ENCODE measurements around the gene TMEM202.
"Not testable (repeated sequence)": the region's sequence is repeated elsewhere in the genome, so short reads cannot be mapped to it uniquely, and the experiment has no call there.

The TMEM202 gene

GRCh38 chr15:72389231-72389630 lies 8.9 kb upstream of the TMEM202 start:
- DNase-seq (ENCODE audit: insufficient read length, low spot score) (no peak), FAIRE-seq (no peak)
- no peak for TF ChIP-seq PAX5 (IDR thresholded peaks at IDR 0.05; ENCODE audit: insufficient read depth, low read length, severe bottlenecking)
- no peak for TF ChIP-seq POLR2AphosphoS5 (IDR thresholded peaks at IDR 0.05; ENCODE audit: low read depth, low read length)
- no peak for TF ChIP-seq TAF1 (IDR thresholded peaks at IDR 0.05; ENCODE audit: low read depth, low read length)
- TF ChIP-seq SPI1 (IDR thresholded peaks at IDR 0.05; ENCODE audit: low read depth, low read length): no peak
- no peak for TF ChIP-seq POU2F2 (IDR thresholded peaks at IDR 0.05; ENCODE audit: low read depth, low read length)
- TF ChIP-seq POLR2A (IDR thresholded peaks at IDR 0.05; ENCODE audit: low read depth, low read length): no peak

GRCh38 chr15:72396331-72396730 lies 1.8 kb upstream of the TMEM202 start:
- DNase-seq (ENCODE audit: insufficient read length, low spot score); FAIRE-seq: not testable (repeated sequence)

GRCh38 chr15:72398648-72399047 lies 543 bp downstream of the TMEM202 start:
- no peak for TF ChIP-seq POLR2A (IDR thresholded peaks at IDR 0.05; ENCODE audit: low read depth, low read length)
- no peak for TF ChIP-seq POLR2AphosphoS5 (IDR thresholded peaks at IDR 0.05; ENCODE audit: low read depth, low read length)
- TF ChIP-seq TAF1 (IDR thresholded peaks at IDR 0.05; ENCODE audit: low read depth, low read length): no peak
- no peak for TF ChIP-seq POU2F2 (IDR thresholded peaks at IDR 0.05; ENCODE audit: low read depth, low read length)
- TF ChIP-seq SPI1 (IDR thresholded peaks at IDR 0.05; ENCODE audit: low read depth, low read length): no peak
- TF ChIP-seq PAX5 (IDR thresholded peaks at IDR 0.05; ENCODE audit: insufficient read depth, low read length, severe bottlenecking): no peak
- FAIRE-seq (no peak), DNase-seq (ENCODE audit: insufficient read length, low spot score) (no peak)

- no peak for FAIRE-seq
- TF ChIP-seq POLR2AphosphoS5 (IDR thresholded peaks at IDR 0.05; ENCODE audit: low read depth, low read length) (no peak), POLR2A (IDR thresholded peaks at IDR 0.05; ENCODE audit: low read depth, low read length) (no peak), PAX5 (IDR thresholded peaks at IDR 0.05; ENCODE audit: insufficient read depth, low read length, severe bottlenecking) (no peak), POU2F2 (IDR thresholded peaks at IDR 0.05; ENCODE audit: low read depth, low read length) (no peak), SPI1 (IDR thresholded peaks at IDR 0.05; ENCODE audit: low read depth, low read length) (no peak), TAF1 (IDR thresholded peaks at IDR 0.05; ENCODE audit: low read depth, low read length) (no peak)
- DNase-seq (ENCODE audit: insufficient read length, low spot score): no peak
Measured at GRCh38 chr15:72402726-72403125, 4.6 kb downstream of the TMEM202 start.

- FAIRE-seq (no peak), DNase-seq (ENCODE audit: insufficient read length, low spot score) (no peak)
Measured at GRCh38 chr15:72404356-72404755, 6.3 kb downstream of the TMEM202 start.

GRCh38 chr15:72404841-72405240 lies 6.7 kb downstream of the TMEM202 start:
- DNase-seq (ENCODE audit: insufficient read length, low spot score): no peak
- TF ChIP-seq POLR2AphosphoS5 (IDR thresholded peaks at IDR 0.05; ENCODE audit: low read depth, low read length) (no peak), TAF1 (IDR thresholded peaks at IDR 0.05; ENCODE audit: low read depth, low read length) (no peak), POU2F2 (IDR thresholded peaks at IDR 0.05; ENCODE audit: low read depth, low read length) (no peak), POLR2A (IDR thresholded peaks at IDR 0.05; ENCODE audit: low read depth, low read length) (no peak), PAX5 (IDR thresholded peaks at IDR 0.05; ENCODE audit: insufficient read depth, low read length, severe bottlenecking) (no peak), SPI1 (IDR thresholded peaks at IDR 0.05; ENCODE audit: low read depth, low read length) (no peak)
- no peak for FAIRE-seq

More at GRCh38 chr15:72404356-72404755, 6.3 kb downstream of the TMEM202 start:
- no peak for TF ChIP-seq TAF1 (IDR thresholded peaks at IDR 0.05; ENCODE audit: low read depth, low read length)
- TF ChIP-seq POLR2A (IDR thresholded peaks at IDR 0.05; ENCODE audit: low read depth, low read length): no peak
- no peak for TF ChIP-seq POU2F2 (IDR thresholded peaks at IDR 0.05; ENCODE audit: low read depth, low read length)
- no peak for TF ChIP-seq POLR2AphosphoS5 (IDR thresholded peaks at IDR 0.05; ENCODE audit: low read depth, low read length)
- no peak for TF ChIP-seq PAX5 (IDR thresholded peaks at IDR 0.05; ENCODE audit: insufficient read depth, low read length, severe bottlenecking)
- TF ChIP-seq SPI1 (IDR thresholded peaks at IDR 0.05; ENCODE audit: low read depth, low read length): no peak

GRCh38 chr15:72406936-72407335 lies 8.8 kb downstream of the TMEM202 start:
- TF ChIP-seq POU2F2 (IDR thresholded peaks at IDR 0.05; ENCODE audit: low read depth, low read length): no peak
- no peak for TF ChIP-seq SPI1 (IDR thresholded peaks at IDR 0.05; ENCODE audit: low read depth, low read length)
- TF ChIP-seq PAX5 (IDR thresholded peaks at IDR 0.05; ENCODE audit: insufficient read depth, low read length, severe bottlenecking): no peak
- TF ChIP-seq POLR2A (IDR thresholded peaks at IDR 0.05; ENCODE audit: low read depth, low read length): no peak
- TF ChIP-seq POLR2AphosphoS5 (IDR thresholded peaks at IDR 0.05; ENCODE audit: low read depth, low read length): no peak
- no peak for TF ChIP-seq TAF1 (IDR thresholded peaks at IDR 0.05; ENCODE audit: low read depth, low read length)
- FAIRE-seq (no peak), DNase-seq (ENCODE audit: insufficient read length, low spot score) (no peak)

- TF ChIP-seq TAF1 (IDR thresholded peaks at IDR 0.05; ENCODE audit: low read depth, low read length) (no peak), POU2F2 (IDR thresholded peaks at IDR 0.05; ENCODE audit: low read depth, low read length) (no peak), POLR2A (IDR thresholded peaks at IDR 0.05; ENCODE audit: low read depth, low read length) (no peak), PAX5 (IDR thresholded peaks at IDR 0.05; ENCODE audit: insufficient read depth, low read length, severe bottlenecking) (no peak), SPI1 (IDR thresholded peaks at IDR 0.05; ENCODE audit: low read depth, low read length) (no peak)
- FAIRE-seq (no peak), DNase-seq (ENCODE audit: insufficient read length, low spot score) (no peak)
Measured at GRCh38 chr15:72411111-72411510, 13.0 kb downstream of the TMEM202 start.

GRCh38 chr15:72411544-72411943 lies 13.4 kb downstream of the TMEM202 start:
- TF ChIP-seq POLR2A (IDR thresholded peaks at IDR 0.05; ENCODE audit: low read depth, low read length) (no peak), TAF1 (IDR thresholded peaks at IDR 0.05; ENCODE audit: low read depth, low read length) (no peak), PAX5 (IDR thresholded peaks at IDR 0.05; ENCODE audit: insufficient read depth, low read length, severe bottlenecking) (no peak), POU2F2 (IDR thresholded peaks at IDR 0.05; ENCODE audit: low read depth, low read length) (no peak), POLR2AphosphoS5 (IDR thresholded peaks at IDR 0.05; ENCODE audit: low read depth, low read length) (no peak), SPI1 (IDR thresholded peaks at IDR 0.05; ENCODE audit: low read depth, low read length) (no peak)
- FAIRE-seq (no peak), DNase-seq (ENCODE audit: insufficient read length, low spot score) (no peak)

GRCh38 chr15:72413337-72413736 lies 15.2 kb downstream of the TMEM202 start:
- not testable (repeated sequence) for FAIRE-seq

More at GRCh38 chr15:72413337-72413736, 15.2 kb downstream of the TMEM202 start:
- not testable (repeated sequence) for DNase-seq (ENCODE audit: insufficient read length, low spot score)

Data from GM12891 (cell line).